ENCODE data around the gene DPP4. TPM values are rescaled to one million over a fixed set of nuclear protein-coding genes. Genes with fewer than 3 reads are reported as not detected.
"Not testable (repeated sequence)": the region's sequence is repeated elsewhere in the genome, so short reads cannot be mapped to it uniquely, and the experiment has no call there.

Gene DPP4
- total RNA-seq, 2 experiments from 2014 or later = 116 to 152 TPM

DNA sequence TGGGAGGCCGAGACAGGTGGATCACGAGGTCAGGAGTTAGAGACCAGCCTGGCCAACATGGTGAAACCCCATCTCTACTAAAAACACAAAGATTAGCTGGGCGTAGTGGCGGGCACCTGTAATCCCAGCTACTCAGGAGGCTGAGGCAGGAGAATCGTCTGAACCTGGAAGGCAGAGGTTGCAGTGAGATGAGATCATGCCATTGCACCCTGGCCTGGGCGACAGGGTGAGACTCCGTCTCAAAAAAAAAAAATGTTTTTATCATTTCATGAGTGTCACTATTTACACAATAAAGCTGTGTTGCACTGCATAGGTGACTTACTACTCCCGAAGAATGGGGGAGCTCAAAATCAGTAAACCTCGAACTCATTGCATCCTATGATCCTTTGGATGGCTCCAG is 120.6 kb downstream of the DPP4 start:
- H3K27me3 Mint-ChIP-seq, H3K9me3 Mint-ChIP-seq, DNase-seq, H3K4me3 Mint-ChIP-seq: not testable (repeated sequence)
- ChIA-PET POLR2A (interaction anchor here (1.4 to 3.0 kb wide), 3 partner anchors 11 to 59 kb away, joined by 4 to 21 read pairs (median 4); no protein-coding TSS in a partner anchor), CTCF (interaction anchor here (0.6 to 2.4 kb wide), 6 partner anchors 13 to 174 kb away, joined by 3 to 9 read pairs (median 4); no protein-coding TSS in a partner anchor)
- Mint-ChIP-seq H3K4me1 (peaks cover 61% of the 10 kb centered on the region), H3K27ac (peak overlapping the region; percentile 92), H3K36me3 (ENCODE audit: low read depth) (peaks cover 19% of the 10 kb centered on the region)

DNA sequence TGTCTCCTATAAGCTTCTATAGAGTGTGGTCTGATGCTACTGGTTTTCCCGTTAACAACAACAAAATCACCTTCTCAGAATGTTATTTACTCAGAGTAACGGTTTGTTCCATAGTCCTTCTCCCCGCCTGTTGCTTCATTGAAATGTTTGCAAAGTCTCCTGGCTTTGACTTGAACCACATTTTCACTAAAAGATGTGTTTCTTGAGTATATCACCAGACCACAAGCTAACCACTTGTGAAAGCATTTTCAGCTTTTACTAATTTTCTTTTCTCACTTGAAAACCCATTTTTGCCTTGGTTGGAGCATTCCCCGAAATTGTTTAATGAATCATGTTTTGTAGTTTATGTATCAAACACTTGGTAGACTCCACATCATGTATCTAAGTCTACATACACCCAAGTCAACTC is 121.2 kb downstream of the DPP4 start:
- CTCF ChIA-PET = interaction anchor here (1.2 to 2.4 kb wide), 5 partner anchors 12 to 175 kb away, joined by 3 to 9 read pairs (median 4); no protein-coding TSS in a partner anchor
- peaks cover 8% of the 10 kb centered on the region for H3K9me3 Mint-ChIP-seq
- H3K27me3 Mint-ChIP-seq = no peaks in the 10 kb centered on the region
- peak; percentile 69 for DNase-seq
- POLR2A ChIA-PET = interaction anchor here (1.4 to 3.0 kb wide), 3 partner anchors 11 to 60 kb away, joined by 4 to 21 read pairs (median 4); no protein-coding TSS in a partner anchor
- peaks cover 64% of the 10 kb centered on the region for H3K4me1 Mint-ChIP-seq
- peak overlapping the region; percentile 92 for H3K27ac Mint-ChIP-seq
- H3K36me3 Mint-ChIP-seq (ENCODE audit: low read depth) = peaks cover 17% of the 10 kb centered on the region
- no peak overlapping the region for H3K4me3 Mint-ChIP-seq

DNA sequence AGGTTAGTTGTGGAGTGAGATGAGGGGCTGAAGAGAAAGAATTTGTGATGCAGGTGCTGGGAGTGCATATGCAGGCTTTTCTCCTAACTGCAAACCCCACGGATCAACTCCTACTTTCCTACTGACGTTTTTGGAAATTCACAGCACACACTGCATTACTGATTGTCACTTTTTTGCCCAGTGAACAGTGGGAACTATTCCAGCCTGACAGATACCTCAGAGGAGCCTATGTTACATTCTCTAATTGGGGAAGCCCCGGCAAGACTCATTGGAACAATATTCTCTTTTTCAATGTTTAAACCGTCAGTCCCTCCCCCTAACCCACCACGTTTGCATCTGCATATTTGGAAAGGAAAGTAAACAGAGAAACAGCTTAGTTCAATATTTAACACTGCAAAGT is 126.2 kb downstream of the DPP4 start:
- no peaks in the 10 kb centered on the region for H3K36me3 Mint-ChIP-seq (ENCODE audit: low read depth)
- POLR2A ChIA-PET = no interaction called here
- no peak overlapping the region for H3K4me3 Mint-ChIP-seq
- no peak for DNase-seq
- H3K27ac Mint-ChIP-seq = no peak overlapping the region
- CTCF ChIA-PET = interaction anchor here (2.8 kb wide), 1 partner anchor 177 kb away, joined by 5 read pairs; no protein-coding TSS in a partner anchor
- no peaks in the 10 kb centered on the region for H3K9me3 Mint-ChIP-seq
- H3K4me1 Mint-ChIP-seq = peaks cover 37% of the 10 kb centered on the region
- peaks cover 8% of the 10 kb centered on the region for H3K27me3 Mint-ChIP-seq

GRCh38 chr2:161947406-161947805 is 126.6 kb downstream of the DPP4 start:
- ChIA-PET POLR2A (no interaction called here), CTCF (interaction anchor here (0.8 to 2.8 kb wide), 6 partner anchors 25 to 178 kb away, joined by 3 to 5 read pairs (median 3); no protein-coding TSS in a partner anchor)

DNA sequence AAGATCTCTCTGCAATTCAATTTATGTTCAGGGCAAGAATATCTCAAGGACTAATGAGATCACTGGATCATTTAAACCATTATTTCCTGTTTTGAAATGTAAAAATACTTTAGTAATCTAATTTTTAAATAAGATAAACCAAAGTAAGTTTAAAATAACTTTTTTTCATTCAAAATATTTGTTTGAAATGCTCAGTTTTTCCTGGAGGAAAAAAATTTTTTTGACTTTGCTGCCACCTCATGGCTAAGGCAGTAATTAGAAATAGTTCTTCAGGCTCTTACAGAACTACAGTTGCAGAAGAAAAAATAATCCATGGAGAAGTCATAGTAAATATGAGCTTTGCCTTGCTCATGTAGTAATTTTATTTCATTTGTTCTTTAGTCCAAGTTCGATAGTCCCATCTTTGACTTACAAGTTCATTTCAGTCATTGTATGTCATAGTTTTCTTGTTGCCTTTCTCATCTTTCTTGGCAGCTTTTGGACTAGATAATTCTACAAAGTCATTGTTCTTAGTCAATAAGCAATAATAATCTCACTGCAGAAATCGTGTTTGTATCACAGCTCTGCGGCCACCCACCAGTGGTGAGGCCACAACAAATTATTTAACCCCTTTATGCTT is 127.4 kb downstream of the DPP4 start:
- Mint-ChIP-seq H3K36me3 (ENCODE audit: low read depth) (no peaks in the 10 kb centered on the region), H3K4me1 (peaks cover 28% of the 10 kb centered on the region), H3K27me3 (peaks cover 12% of the 10 kb centered on the region), H3K4me3 (no peak overlapping the region), H3K27ac (no peak overlapping the region), H3K9me3 (no peaks in the 10 kb centered on the region)
- ChIA-PET CTCF (interaction anchor here (0.8 to 2.8 kb wide), 7 partner anchors 26 to 179 kb away, joined by 3 to 5 read pairs (median 3); no protein-coding TSS in a partner anchor), POLR2A (no interaction called here)
- peak; percentile 48 for DNase-seq

More at GRCh38 chr2:161947406-161947805, 126.6 kb downstream of the DPP4 start:
- Mint-ChIP-seq H3K4me3 (no peak overlapping the region), H3K36me3 (ENCODE audit: low read depth) (no peaks in the 10 kb centered on the region), H3K4me1 (peaks cover 33% of the 10 kb centered on the region), H3K9me3 (no peaks in the 10 kb centered on the region), H3K27me3 (peaks cover 8% of the 10 kb centered on the region), H3K27ac (no peak overlapping the region)
- no peak for DNase-seq

DNA sequence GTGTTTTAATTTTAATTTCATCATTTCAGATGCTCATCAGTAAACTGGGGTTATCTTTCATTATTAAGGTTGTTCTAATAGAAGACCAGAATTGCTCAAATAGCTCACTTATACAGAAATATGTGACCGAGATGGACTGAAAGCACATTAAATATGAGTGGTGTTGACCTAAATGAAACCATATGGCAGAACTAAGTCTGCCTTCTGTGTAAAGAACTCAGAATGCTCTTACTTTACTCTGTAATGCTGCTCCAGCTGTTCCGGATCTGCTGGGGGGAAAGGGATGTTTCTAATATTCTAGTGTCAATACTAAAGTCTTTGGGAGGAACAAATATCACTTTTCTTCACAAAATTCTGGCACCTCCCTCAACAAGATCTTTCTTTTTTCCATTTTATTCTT is 131.0 kb downstream of the DPP4 start:
- H3K4me3 Mint-ChIP-seq = no peak overlapping the region
- ChIA-PET CTCF (interaction anchor here (1.1 kb wide), 1 partner anchor 29 kb away, joined by 3 read pairs; no protein-coding TSS in a partner anchor), POLR2A (no interaction called here)
- H3K4me1 Mint-ChIP-seq = peaks cover 16% of the 10 kb centered on the region
- no peaks in the 10 kb centered on the region for H3K9me3 Mint-ChIP-seq
- no peaks in the 10 kb centered on the region for H3K36me3 Mint-ChIP-seq (ENCODE audit: low read depth)
- H3K27ac Mint-ChIP-seq = no peak overlapping the region
- no peak for DNase-seq
- H3K27me3 Mint-ChIP-seq = peaks cover 22% of the 10 kb centered on the region

Other genes with a start within 250 kb of the DPP4 start
- not detected for gene GCG, start 78.0 kb upstream of the DPP4 start, total RNA-seq
- not detected for gene FAP, start 169.2 kb upstream of the DPP4 start, total RNA-seq
- 10 to 100 TPM; 57.3 to 65.5 TPM for gene IFIH1, start 244.5 kb upstream of the DPP4 start, total RNA-seq

All from activated CD4-positive, alpha-beta T cell treated with anti-CD3 and anti-CD28 coated beads, Interleukin-2, amount 10 ng/mL, durations not matched to agents 7 days and 5 days (primary cell).